Measurements from ENCODE around the gene NAA25. TPM values are rescaled to one million over a fixed set of nuclear protein-coding genes. Genes with fewer than 3 reads are reported as not detected.

The NAA25 gene
- 20.3 TPM for polyA plus RNA-seq (2012; ENCODE audit: insufficient read depth, insufficient read length, low read depth)

- TF ChIP-seq CTCF (IDR thresholded peaks at IDR 0.05; ENCODE audit: low read depth, low read length) = no peak
- DNase-seq = peak; percentile 97
- no peaks in the 10 kb centered on the region for H3K9me3 ChIP-seq
- no peaks in the 10 kb centered on the region for H3K27me3 ChIP-seq
- peak within 1 kb of the TSS; percentile 89 for H3K4me3 ChIP-seq (ENCODE audit: low read depth, low read length)
- no peaks in the 10 kb centered on the region; the same call in 1 of the 2 replicates for H3K4me1 ChIP-seq
- peaks cover 27% of the 10 kb centered on the region for H3K36me3 ChIP-seq
Observed at GRCh38 chr12:112108202-112109079, at the start of gene NAA25. NAA25 (minus strand) TSS chr12:112108783; CDS start chr12:112108773, 10 bp downstream.

GRCh38 chr12:112153893-112154219 lies 45.3 kb upstream of the NAA25 start:
- TF ChIP-seq CTCF (IDR thresholded peaks at IDR 0.05; ENCODE audit: low read depth, low read length) = no peak
- DNase-seq = no peak
- no peak overlapping the region for H3K4me3 ChIP-seq (ENCODE audit: low read depth, low read length)
- no peaks in the 10 kb centered on the region for H3K4me1 ChIP-seq
- no peaks in the 10 kb centered on the region for H3K9me3 ChIP-seq
- peaks cover 39% of the 10 kb centered on the region for H3K36me3 ChIP-seq
- no peaks in the 10 kb centered on the region for H3K27me3 ChIP-seq

GRCh38 chr12:112153181-112153892 lies 44.8 kb upstream of the NAA25 start:
- H3K9me3 ChIP-seq = no peaks in the 10 kb centered on the region

GRCh38 chr12:112151766-112152541 lies 43.4 kb upstream of the NAA25 start:
- Histone ChIP-seq H3K4me3 (ENCODE audit: low read depth, low read length) (no peak overlapping the region), H3K27me3 (no peaks in the 10 kb centered on the region), H3K36me3 (peaks cover 43% of the 10 kb centered on the region), H3K9me3 (no peaks in the 10 kb centered on the region), H3K4me1 (no peaks in the 10 kb centered on the region)
- DNase-seq = no peak
- TF ChIP-seq CTCF (IDR thresholded peaks at IDR 0.05; ENCODE audit: low read depth, low read length) = no peak

More at GRCh38 chr12:112153181-112153892, 44.8 kb upstream of the NAA25 start:
- Histone ChIP-seq H3K36me3 (peaks cover 40% of the 10 kb centered on the region), H3K4me3 (ENCODE audit: low read depth, low read length) (no peak overlapping the region), H3K27me3 (no peaks in the 10 kb centered on the region), H3K4me1 (no peaks in the 10 kb centered on the region)
- DNase-seq = no peak
- TF ChIP-seq CTCF (IDR thresholded peaks at IDR 0.05; ENCODE audit: low read depth, low read length) = no peak

GRCh38 chr12:112149596-112149995 lies 41.0 kb upstream of the NAA25 start:
- H3K36me3 ChIP-seq = peaks cover 50% of the 10 kb centered on the region
- H3K4me1 ChIP-seq = no peaks in the 10 kb centered on the region
- no peak for TF ChIP-seq CTCF (IDR thresholded peaks at IDR 0.05; ENCODE audit: low read depth, low read length)
- H3K9me3 ChIP-seq = no peaks in the 10 kb centered on the region
- no peak for DNase-seq
- H3K27me3 ChIP-seq = no peaks in the 10 kb centered on the region
- H3K4me3 ChIP-seq (ENCODE audit: low read depth, low read length) = no peak overlapping the region

Measured in BE2C (cell line).